Measurements from ENCODE around the gene TNRC6B.
"Not testable (repeated sequence)": the region's sequence is repeated elsewhere in the genome, so short reads cannot be mapped to it uniquely, and the experiment has no call there.

Gene TNRC6B

DNA sequence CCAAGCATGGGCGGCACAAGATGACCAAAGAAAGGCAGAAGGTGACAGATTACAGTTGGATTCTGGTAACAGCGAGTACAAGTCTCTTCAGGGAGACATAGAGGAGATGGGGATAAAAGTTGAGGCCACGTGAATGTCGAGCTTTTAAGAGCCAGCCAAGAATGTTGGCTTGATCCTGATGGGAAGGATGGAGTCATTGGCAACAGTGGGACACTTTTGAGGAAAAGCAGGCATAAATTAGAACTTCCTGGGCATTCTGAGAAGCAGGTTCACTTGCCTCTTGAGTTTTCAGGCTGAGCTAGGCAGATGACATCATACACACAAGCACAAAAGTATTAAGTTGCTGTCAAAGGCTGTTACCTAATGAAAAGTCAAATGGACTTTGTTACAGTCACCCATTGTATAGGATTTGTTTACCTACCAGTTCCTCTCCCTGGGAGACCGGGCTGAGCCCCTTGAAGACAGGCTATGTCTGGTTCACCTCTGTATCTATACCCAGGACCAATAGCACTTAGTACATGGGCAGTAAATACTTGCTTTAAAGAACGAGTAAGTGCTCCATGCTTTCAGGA, 41.1 kb downstream of the TNRC6B start:
- no peaks in the 10 kb centered on the region for H3K36me3 Mint-ChIP-seq
- H3K4me3 Mint-ChIP-seq, result peak overlapping the region; percentile 32

DNA sequence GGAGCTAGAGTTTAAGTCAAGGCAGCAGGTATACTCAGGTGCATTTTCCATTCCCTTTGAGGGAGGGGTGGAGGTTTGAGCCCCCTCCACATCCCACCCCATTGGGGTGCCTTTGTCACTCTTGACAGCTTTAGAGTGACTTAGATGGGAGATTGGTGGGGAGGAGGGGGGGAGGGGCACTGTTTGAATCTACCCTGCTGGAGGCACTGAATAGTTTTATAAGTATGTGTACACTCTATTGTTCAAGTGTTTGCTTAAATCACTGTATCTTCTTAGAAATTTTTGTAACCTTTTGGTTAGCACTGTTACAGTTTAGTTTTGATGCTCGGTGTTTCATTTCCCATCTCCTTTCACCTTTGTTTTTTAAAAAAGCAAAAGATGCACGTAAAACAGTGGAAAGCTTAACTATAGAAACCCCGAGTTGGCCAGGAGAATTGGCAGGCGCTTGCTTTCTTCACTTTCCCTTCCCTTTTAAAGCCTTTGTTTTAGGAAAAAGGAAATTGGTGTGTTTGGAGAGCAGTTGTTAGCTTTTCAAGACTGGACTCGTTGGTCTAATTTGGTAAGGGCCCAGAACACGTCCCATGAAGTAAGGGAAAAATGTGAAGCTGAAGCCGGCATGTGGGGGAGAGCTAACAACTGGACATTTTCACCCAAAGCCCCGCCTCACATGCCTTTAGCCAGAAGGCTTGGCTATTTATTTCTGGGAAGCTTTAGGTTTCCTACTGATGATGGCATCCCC, 42.8 kb downstream of the TNRC6B start:
- H3K36me3 Mint-ChIP-seq, result no peaks in the 10 kb centered on the region
- H3K4me3 Mint-ChIP-seq, result no peak overlapping the region
- no peaks in the 10 kb centered on the region for H3K9me3 Mint-ChIP-seq
- H3K4me1 Mint-ChIP-seq, result peaks cover 87% of the 10 kb centered on the region
- H3K27me3 Mint-ChIP-seq, result no peaks in the 10 kb centered on the region
- peak overlapping the region; percentile 35 for H3K27ac Mint-ChIP-seq

More for the DNA sequence above, 41.1 kb downstream of the TNRC6B start:
- peak overlapping the region; percentile 81 for H3K27ac Mint-ChIP-seq
- H3K27me3 Mint-ChIP-seq, result no peaks in the 10 kb centered on the region
- no peaks in the 10 kb centered on the region for H3K9me3 Mint-ChIP-seq
- H3K4me1 Mint-ChIP-seq, result peaks cover 89% of the 10 kb centered on the region

DNA sequence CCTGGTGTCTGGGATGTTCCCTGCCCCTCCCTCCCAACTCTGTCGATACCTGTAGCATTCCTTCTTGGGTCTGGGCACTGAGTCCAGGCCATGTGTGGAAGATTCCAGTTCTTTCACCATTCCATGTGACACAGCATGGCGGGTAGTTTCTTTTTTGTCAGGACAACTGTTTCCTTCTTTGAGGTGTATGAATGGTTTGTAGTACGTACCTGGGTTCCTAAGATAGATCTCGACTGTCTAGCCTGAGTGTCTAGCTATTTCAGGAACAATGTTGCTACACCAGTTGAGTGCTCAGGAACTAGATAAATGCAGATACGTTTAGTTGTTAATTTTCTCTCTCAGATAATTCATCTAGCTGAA, 43.3 kb downstream of the TNRC6B start:
- H3K4me3 Mint-ChIP-seq, result no peak overlapping the region
- H3K27me3 Mint-ChIP-seq, result no peaks in the 10 kb centered on the region
- peaks cover 85% of the 10 kb centered on the region for H3K4me1 Mint-ChIP-seq
- no peaks in the 10 kb centered on the region for H3K9me3 Mint-ChIP-seq
- peak overlapping the region; percentile 4 for H3K27ac Mint-ChIP-seq
- H3K36me3 Mint-ChIP-seq, result no peaks in the 10 kb centered on the region

DNA sequence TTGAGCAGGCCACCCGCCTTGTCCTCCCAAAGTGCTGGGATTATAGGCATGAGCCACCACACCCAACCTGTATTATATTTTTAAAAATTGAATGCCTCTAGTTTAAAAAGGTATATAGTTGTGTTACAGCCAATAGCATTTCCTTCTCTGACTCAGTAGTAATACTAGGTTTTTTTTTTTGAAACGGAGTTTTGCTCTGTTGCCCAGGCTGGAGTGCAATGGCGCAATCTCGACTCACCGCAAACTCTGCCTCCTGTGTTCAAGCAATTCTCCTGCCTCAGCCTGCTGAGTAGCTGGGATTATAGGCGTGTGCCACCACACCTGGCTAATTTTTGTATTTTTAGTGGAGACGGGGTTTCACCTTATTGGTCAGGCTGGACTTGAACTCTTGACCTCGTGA, 45.3 kb downstream of the TNRC6B start:
- H3K9me3 Mint-ChIP-seq, H3K36me3 Mint-ChIP-seq, H3K27ac Mint-ChIP-seq, H3K4me3 Mint-ChIP-seq, H3K27me3 Mint-ChIP-seq: not testable (repeated sequence)
- peaks cover 79% of the 10 kb centered on the region for H3K4me1 Mint-ChIP-seq

DNA sequence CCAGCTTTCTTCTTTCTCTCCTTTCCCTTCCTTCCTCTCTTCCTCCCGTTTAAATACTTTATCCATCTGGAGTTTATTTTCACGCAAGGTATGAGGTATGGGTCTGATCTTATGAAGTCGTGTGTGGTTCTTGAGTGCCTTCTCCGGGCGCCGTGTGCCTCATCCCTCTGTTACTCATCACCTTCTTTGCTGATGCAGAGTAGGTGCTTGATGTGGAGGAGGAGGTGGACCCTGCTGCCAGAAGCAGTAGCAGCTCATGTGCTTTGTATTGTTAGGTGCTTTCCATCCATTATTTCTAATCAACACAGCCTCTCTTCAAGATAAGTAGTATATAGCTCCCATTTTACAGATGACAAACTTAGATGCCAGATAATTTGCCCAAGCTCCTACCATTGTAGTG, 47.0 kb downstream of the TNRC6B start:
- Mint-ChIP-seq H3K27me3 (no peaks in the 10 kb centered on the region), H3K4me1 (peaks cover 67% of the 10 kb centered on the region), H3K27ac (peak overlapping the region; percentile 98), H3K9me3 (no peaks in the 10 kb centered on the region), H3K4me3 (peak overlapping the region; percentile 78), H3K36me3 (peaks cover 3% of the 10 kb centered on the region)

DNA sequence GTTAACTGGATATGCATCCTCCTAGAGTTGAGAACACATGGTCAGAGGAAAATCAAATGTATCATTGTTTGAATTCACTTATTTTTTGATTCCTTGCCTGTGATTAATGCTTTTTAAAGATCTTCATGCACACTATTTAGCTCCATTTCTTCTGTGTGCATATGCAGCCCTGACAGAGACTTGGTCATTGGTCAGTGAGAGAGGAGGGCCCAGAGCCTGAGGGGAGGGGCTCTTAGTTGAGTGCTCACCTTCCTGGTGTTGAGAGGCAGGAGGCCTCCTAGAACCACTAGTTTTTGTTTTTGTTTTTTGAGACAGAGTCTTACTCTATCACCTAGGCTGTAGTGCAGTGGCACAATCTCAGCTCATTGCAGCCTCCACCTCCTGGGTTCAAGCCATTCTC, 48.9 kb downstream of the TNRC6B start:
- H3K9me3 Mint-ChIP-seq, result no peaks in the 10 kb centered on the region
- no peak overlapping the region for H3K4me3 Mint-ChIP-seq
- no peaks in the 10 kb centered on the region for H3K27me3 Mint-ChIP-seq
- H3K4me1 Mint-ChIP-seq, result peaks cover 58% of the 10 kb centered on the region
- H3K36me3 Mint-ChIP-seq, result peaks cover 8% of the 10 kb centered on the region
- H3K27ac Mint-ChIP-seq, result peak overlapping the region; percentile 23

DNA sequence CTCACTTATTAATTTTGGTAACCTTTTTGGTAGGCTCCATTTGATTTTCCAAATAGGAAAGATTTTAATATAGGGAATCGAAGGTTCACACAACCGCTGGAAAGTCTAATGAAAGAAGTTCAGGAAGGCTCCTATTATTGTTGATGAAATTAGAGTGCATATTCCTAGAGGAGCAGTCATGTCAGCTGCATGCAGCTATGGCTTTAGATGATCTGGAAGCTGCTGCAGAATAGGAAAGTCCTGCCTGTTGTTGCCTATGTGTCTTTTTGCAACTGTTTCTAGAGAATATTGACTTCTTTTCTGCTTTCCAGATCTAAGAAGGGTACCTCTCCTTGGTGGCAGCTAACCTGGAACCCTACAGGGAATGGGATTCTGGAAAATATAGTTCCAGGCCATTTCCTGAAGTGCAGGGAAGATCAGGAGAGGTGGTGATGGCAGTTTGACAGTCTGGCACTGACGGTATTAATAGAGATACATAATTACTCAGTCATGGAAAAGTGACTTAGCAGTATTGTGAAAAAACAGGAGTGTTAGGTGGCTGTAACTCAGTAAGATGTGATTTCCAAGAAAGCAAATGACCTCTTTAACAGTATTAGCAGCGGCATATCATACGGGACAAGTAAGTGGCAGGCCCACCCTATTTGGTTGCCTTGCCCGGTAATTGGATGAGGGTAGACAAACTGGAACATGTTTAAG, 54.0 kb downstream of the TNRC6B start:
- Mint-ChIP-seq H3K27me3 (no peaks in the 10 kb centered on the region), H3K4me3 (no peak overlapping the region), H3K4me1 (peaks cover 55% of the 10 kb centered on the region), H3K36me3 (peaks cover 12% of the 10 kb centered on the region), H3K27ac (no peak overlapping the region), H3K9me3 (no peaks in the 10 kb centered on the region)

DNA sequence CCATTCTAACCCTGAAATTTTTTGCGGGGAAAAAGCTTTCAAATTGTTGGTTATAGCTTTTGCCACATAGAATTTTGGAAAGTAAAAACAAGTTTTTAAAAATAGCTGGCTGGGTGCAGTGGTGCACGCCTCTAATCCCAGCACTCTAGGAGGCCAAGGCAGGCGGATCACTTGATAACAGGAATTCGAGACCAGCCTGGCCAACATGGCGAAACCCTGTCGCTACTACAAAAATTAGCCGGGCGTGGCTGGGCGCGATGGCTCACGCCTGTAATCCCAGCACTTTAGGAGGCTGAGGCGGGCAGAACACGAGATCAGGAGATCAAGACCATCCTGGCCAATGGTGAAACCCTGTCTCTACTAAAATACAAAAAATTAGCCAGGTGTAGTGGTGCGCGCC, 54.9 kb downstream of the TNRC6B start:
- H3K36me3 Mint-ChIP-seq, result peaks cover 12% of the 10 kb centered on the region
- H3K4me3 Mint-ChIP-seq, result no peak overlapping the region
- H3K27ac Mint-ChIP-seq, result no peak overlapping the region
- no peaks in the 10 kb centered on the region for H3K9me3 Mint-ChIP-seq
- H3K4me1 Mint-ChIP-seq, result peaks cover 63% of the 10 kb centered on the region
- H3K27me3 Mint-ChIP-seq, result no peaks in the 10 kb centered on the region

DNA sequence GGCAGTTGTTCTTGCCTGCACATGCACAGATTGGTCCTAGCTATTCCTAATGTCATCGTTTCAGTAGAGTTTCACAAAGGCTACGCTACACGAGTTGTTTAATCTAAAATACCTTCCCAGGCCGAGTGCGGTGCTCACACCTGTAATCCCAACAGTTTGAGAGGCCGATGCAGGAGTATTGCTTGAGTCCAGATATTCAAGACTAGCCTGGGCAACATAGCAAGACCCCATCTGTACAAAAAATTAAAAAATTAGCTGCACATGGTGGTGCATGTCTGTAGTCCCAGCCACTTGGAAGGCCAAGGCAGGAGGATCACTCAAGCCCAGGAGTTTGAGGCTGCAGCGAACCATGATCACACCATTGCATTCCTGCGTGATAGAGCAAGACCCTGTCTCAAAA, 56.2 kb downstream of the TNRC6B start:
- peaks cover 76% of the 10 kb centered on the region for H3K4me1 Mint-ChIP-seq
- H3K36me3 Mint-ChIP-seq, result peaks cover 12% of the 10 kb centered on the region
- H3K27ac Mint-ChIP-seq, result no peak overlapping the region
- H3K9me3 Mint-ChIP-seq, result no peaks in the 10 kb centered on the region
- H3K4me3 Mint-ChIP-seq, result no peak overlapping the region
- H3K27me3 Mint-ChIP-seq, result no peaks in the 10 kb centered on the region

DNA sequence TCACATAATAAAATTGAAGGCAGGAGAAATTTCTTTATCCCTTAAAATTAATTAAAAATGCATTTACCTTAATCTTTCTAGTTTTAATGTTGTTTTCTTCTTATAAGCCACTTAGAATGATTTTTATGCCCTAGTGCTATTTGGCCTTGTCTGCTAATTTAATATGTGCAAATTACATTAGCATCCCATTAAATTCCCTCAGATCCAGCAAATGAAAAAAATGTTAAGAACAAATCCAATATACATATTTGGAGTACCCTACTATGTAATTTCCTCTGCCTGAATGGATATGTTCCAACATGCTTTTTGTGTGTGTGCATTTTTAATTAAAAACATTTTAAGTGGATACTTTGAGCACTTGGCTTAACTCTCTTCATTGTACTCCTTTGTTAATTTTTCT, 56.9 kb downstream of the TNRC6B start:
- no peaks in the 10 kb centered on the region for H3K9me3 Mint-ChIP-seq
- peak overlapping the region; percentile 48 for H3K27ac Mint-ChIP-seq
- peaks cover 79% of the 10 kb centered on the region for H3K4me1 Mint-ChIP-seq

DNA sequence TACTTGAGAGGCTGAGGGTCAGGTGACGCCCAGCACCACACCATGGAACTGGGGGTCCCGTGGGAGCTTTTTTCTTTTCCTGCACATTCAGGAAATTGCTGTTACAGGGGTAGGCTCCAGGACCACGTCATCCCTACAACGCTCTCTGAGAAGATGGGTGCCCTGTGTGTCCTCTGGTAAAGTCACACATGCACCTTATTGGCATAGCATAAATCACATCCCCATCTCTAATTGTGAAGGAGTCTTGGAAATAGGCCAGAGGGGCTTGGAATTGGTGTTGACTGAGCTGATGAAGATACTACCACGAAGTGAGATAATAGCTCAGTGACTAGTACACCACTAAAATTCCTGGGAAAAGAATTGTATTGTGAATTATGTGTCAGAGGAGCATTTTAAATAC, 57.6 kb downstream of the TNRC6B start:
- H3K9me3 Mint-ChIP-seq, result no peaks in the 10 kb centered on the region
- H3K27me3 Mint-ChIP-seq, result no peaks in the 10 kb centered on the region
- H3K27ac Mint-ChIP-seq, result peak overlapping the region; percentile 46
- no peak overlapping the region for H3K4me3 Mint-ChIP-seq
- H3K36me3 Mint-ChIP-seq, result peaks cover 7% of the 10 kb centered on the region
- H3K4me1 Mint-ChIP-seq, result peaks cover 82% of the 10 kb centered on the region

More for the DNA sequence above, 56.9 kb downstream of the TNRC6B start:
- no peaks in the 10 kb centered on the region for H3K27me3 Mint-ChIP-seq
- H3K4me3 Mint-ChIP-seq, result no peak overlapping the region
- peaks cover 9% of the 10 kb centered on the region for H3K36me3 Mint-ChIP-seq

DNA sequence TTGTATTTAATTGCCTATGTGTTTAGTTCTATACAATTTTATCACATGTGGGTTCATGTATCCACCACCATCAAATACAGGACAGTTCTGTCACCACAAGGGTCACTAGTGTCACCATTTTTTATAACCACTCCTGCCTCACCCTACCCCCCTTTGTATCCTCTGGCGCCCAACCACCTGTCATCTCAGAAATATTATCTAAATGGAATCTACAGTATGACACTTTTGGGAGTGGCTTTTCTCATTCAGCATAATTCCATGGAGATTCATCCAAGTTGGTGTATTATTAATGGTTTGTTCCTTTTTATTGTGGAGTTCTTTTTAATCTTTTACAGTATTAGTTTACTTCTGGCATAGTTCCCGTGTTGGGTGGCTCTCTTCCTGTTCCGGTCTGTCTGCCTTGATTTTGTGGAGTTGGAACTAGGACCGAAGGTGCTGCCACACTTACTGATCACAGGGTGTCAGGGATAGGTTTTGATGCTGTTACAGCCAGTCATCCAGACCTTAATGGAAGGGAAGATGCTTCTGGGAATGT, 58.5 kb downstream of the TNRC6B start:
- Mint-ChIP-seq H3K4me1 (peaks cover 84% of the 10 kb centered on the region), H3K9me3 (no peaks in the 10 kb centered on the region), H3K36me3 (peaks cover 4% of the 10 kb centered on the region), H3K27me3 (no peaks in the 10 kb centered on the region), H3K27ac (peak overlapping the region; percentile 75), H3K4me3 (no peak overlapping the region)

DNA sequence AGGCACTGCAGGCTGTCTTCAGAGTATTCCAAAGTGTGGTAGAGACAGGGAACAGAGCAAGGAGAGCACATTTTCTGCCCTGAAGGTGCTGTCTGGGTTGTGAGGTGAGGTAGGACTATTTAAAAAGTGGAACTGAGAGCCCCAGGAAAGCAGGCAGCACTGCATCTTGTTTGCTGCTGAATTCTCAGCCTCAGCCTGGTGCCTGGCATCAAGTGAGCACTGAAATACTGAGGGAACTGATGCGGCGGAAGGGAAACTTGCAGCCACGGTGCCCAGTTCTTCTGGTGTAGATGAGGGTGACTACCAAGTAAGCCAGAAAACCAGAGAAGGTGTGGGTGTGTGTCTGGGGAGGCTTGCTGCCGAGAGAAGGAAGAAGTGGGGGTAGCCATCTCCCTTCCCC, 59.5 kb downstream of the TNRC6B start:
- H3K9me3 Mint-ChIP-seq, result no peaks in the 10 kb centered on the region
- H3K27ac Mint-ChIP-seq, result no peak overlapping the region
- H3K36me3 Mint-ChIP-seq, result peaks cover under 1% of the 10 kb centered on the region
- H3K4me3 Mint-ChIP-seq, result no peak overlapping the region
- H3K27me3 Mint-ChIP-seq, result no peaks in the 10 kb centered on the region
- peaks cover 88% of the 10 kb centered on the region for H3K4me1 Mint-ChIP-seq

DNA sequence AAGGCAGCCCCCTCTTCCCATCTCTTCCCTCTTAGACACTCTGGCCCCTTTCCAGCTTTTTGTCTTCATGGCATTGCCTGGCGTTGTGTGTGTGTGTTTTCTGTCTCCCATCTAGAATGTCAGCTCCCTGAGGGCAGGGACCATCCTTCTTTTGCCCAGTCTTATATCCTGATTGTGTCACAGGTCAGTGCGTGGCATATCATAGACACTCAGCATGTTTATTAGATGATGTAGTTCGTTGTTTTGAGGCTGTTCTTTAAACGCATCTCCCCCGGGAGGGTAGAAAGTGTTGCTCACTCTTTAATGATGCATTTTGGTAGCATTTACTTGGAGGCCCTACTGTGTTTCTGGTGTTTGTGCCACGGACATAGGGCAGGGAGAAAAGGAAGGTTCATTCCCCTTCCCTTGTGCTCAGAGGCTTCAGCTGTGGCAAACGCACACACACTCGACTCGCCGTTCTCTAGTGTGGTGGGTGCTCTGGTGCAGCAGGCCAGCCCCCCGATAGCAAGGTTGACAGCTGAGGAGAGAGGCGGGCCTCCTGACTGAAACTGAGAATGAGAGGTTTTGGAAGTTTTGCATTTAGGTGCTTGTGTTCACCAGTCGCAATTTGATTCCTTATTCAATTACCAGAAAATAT, 60.2 kb downstream of the TNRC6B start:
- peaks cover 93% of the 10 kb centered on the region for H3K4me1 Mint-ChIP-seq
- no peaks in the 10 kb centered on the region for H3K36me3 Mint-ChIP-seq
- no peaks in the 10 kb centered on the region for H3K9me3 Mint-ChIP-seq
- H3K27ac Mint-ChIP-seq, result peak overlapping the region; percentile 94
- H3K4me3 Mint-ChIP-seq, result peak overlapping the region; percentile 16
- no peaks in the 10 kb centered on the region for H3K27me3 Mint-ChIP-seq

DNA sequence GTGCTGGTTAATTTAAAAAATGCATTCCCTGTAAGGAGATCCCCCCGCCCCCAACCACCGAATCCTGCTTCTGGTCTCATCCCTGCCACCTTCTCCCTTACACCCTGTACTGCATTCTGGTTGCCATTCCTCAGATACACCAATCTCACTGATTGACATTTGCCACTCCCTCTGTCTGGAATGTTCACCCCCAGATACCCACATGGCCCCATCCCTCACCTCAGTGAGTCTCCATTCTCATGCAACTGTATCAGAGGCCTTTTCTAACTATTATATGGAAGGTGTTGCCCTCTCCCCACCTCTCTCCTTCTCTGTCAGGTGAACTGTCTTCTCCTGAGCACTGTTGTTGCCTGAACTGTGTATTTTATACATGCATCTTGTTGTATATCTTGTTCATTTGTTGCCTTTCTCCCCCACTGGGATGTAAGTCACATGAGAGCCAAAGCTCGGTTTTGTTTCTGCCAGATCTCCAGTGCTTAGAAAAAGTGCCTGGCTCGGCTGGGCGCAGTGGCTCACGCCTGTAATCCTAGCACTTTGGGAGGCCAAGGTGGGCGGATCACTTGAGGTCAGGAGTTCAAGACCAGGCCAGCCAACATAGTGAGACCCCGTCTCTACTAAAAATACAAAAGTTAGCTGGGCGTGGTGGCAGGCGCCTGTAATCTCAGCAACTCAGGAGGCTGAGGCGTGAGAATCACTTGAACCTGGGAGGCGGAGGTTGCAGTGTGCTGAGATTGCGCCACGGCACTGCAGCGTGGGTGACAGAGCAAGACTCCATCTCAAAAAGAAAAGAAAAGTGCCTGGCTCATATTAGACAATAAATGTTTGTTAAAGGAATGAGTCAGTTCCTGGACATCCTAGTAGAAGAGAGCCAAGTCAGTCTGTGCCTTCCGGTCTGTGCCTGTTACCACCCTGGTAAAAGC, 61.0 kb downstream of the TNRC6B start:
- no peaks in the 10 kb centered on the region for H3K9me3 Mint-ChIP-seq
- no peaks in the 10 kb centered on the region for H3K36me3 Mint-ChIP-seq
- H3K4me1 Mint-ChIP-seq, result peaks cover 96% of the 10 kb centered on the region
- H3K4me3 Mint-ChIP-seq, result peak overlapping the region; percentile 37
- no peaks in the 10 kb centered on the region for H3K27me3 Mint-ChIP-seq
- H3K27ac Mint-ChIP-seq, result peak overlapping the region; percentile 87

Data from activated naive CD4-positive, alpha-beta T cell treated with anti-CD3 and anti-CD28 coated beads, Interleukin-2, amount 50 U/mL, for 24 hours (primary cell).